Right ventricle myocardium superior (tissue), 1 donor: ENCODE data around the gene HEATR5A. TPM values are rescaled to one million over a fixed set of nuclear protein-coding genes. Genes with fewer than 3 reads are reported as not detected.
"Not testable (repeated sequence)": the region's sequence is repeated elsewhere in the genome, so short reads cannot be mapped to it uniquely, and the experiment has no call there.

ENCODE experiments used
- ATAC-seq: fragments of 200-7000 bp; cut with Tn5 transposase; one replicate; pipeline ENCODE4 v1.9.1; 2020; ENCODE audit warnings: mild to moderate bottlenecking; ENCODE audit not compliant: poor library complexity
- DNase-seq: peaks from one replicate; pipeline ENCODE4 v3.0.0-alpha.2; 2020
- intact Hi-C: fragments of 100-400 bp; cut with DNase I; formaldehyde crosslinking; loops from one replicate; pipeline ENCODE4 v1.11.2; 2022
- long read RNA-seq: library from polyadenylated mRNA; unstranded; transcript quantifications from one replicate; pipeline ENCODE4 v2.0.0, GENCODE V29; 2021
- total RNA-seq: library from RNA; stranded (reverse); fragmentation: NEBNext Ultra II Directional; extraction: Animal tissue kit (Norgen Biotek cat#: 25700); gene quantifications from one replicate; pipeline ENCODE4 v1.2.1, GENCODE V29; 2021
- donor health status: DM: no; HTN: yes; CAD: no; lungs with severe emphysema.

Gene HEATR5A
- 47.8 TPM for total RNA-seq
- long read RNA-seq, full-length matches to known transcripts = 2 of 28 reads
- long read RNA-seq, partial matches to known transcripts = 22 of 28 reads
- long read RNA-seq, other reads (novel, unspliced or antisense) = 4 of 28 reads

DNA sequence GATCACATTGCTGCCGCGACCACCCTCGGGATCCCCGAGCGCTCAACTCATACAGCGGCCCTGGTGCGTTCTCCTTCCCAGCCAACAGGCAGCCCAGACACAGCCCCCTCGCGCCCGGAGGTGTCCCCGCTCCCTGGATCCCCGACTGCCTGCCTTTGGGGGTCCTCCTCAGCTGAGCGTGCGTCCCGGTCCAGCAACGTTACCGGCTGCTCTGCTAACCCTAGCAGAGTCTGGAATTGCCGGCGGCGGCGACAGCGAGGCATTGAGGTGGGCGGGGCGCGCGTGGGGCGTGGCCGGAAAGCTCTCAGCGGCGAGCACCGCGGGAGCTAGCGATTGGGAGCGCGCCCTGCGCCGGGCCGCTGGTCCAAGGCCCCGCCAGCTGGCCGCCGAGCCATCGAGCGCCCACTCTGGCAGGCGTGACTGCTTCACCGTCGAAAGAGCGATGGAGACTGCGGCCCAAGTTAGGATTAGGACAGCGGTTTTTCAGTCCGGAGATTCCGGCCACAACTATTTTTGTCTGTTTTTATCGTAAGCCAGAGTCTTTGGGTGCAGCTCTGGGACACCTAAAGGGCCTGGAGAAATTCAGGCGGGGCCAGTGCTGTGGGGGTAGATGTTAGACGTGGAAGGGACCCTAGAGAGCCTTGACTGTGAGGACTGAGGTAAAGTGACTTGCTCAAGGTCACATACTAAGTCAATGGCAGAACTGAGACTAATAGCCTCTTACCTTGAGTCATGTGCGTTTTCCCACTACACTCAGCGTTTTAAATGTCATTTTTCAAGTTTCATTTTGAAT lies at the start of gene HEATR5A:
Gene HEATR5A, minus strand, starts transcription at position 232 of the 793 bp plus-strand sequence. CDS start 17,575 bp downstream, outside the sequence.
- ATAC-seq (peak; percentile 99), DNase-seq (peak; percentile 98)
- intact Hi-C loops = no loop called here

DNA sequence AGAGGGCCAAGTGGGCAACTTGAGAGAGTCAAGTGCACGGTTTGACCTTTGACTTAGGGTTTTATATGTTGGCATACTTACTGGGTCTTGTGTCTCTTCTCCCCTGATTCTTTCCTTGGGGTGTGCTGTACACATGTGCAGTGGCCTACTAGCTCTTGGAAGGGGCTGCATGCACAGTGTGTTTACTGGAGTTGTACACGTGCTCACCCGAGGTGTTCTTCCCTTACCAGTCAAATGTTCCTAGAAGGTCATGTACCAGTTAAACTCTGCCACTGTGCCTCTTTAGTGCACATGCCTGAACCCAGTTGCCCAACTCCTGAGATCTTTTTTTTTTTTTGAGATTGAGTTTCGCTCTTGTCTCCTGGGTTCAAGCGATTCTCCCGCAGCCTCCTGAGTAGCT lies 46.2 kb upstream of the HEATR5A start:
- DNase-seq = no peak
- intact Hi-C loops = no loop called here
- ATAC-seq = no peak

DNA sequence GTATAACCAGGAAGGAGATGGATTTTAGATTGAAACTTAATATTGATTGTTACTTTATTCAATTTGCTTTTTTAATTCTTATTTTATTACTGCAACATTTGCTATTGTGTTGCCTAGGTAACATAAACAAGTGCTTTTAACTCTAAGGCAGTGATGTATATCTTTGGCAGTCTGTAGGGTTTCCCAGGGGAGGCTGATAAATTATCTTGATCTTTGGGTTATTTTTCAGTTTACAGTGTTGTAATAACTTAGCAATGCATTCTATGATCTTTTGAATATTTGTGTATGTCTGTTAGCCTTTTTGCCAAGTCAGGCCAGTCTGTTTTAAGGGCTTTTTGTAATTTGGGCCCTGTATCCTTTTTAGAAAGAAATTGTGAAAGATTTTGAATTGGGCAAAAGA lies 44.8 kb upstream of the HEATR5A start:
- intact Hi-C loops = no loop called here
- no peak for DNase-seq
- ATAC-seq = no peak

DNA sequence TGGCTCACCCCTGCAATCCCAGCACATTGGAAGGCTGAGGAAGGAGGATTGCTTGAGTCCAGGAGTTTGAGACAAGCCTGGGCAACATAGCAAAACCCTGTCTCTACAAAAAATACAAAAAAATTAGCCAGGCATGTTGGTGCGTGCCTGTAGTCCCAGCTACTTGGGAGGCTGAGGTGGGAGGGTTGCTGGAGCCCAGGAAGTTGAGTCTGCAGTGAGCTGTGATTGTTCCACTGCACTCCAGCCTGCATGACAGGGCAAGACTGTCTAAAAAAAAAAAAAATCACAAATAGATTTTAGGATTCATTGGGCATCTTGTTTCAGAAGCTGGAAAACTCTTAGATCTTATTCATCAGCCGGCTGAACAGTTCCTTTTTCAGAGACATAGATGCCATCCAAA lies 42.1 kb upstream of the HEATR5A start:
- intact Hi-C loops, DNase-seq, ATAC-seq: not testable (repeated sequence)

DNA sequence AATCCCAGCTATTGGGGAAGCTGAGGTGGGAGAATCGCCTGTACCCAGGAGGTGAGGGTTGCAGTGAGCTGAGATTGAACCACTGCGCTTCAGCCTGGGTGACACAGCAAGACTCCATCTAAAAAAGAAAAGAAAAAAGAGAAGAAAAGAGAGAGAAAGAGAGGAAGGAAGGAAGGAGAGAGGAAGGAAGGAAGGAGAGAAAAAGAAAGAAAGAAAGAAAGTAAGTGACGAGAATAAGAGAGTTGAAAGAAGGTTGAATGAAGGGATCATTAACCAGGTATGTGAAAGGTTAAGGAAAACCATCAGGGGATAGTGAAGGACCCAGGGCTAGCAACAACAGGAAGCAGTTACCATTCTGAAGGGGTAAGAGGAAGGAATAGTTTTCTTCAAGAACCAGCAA lies 41.2 kb upstream of the HEATR5A start:
- DNase-seq = no peak
- intact Hi-C loops = no loop called here

DNA sequence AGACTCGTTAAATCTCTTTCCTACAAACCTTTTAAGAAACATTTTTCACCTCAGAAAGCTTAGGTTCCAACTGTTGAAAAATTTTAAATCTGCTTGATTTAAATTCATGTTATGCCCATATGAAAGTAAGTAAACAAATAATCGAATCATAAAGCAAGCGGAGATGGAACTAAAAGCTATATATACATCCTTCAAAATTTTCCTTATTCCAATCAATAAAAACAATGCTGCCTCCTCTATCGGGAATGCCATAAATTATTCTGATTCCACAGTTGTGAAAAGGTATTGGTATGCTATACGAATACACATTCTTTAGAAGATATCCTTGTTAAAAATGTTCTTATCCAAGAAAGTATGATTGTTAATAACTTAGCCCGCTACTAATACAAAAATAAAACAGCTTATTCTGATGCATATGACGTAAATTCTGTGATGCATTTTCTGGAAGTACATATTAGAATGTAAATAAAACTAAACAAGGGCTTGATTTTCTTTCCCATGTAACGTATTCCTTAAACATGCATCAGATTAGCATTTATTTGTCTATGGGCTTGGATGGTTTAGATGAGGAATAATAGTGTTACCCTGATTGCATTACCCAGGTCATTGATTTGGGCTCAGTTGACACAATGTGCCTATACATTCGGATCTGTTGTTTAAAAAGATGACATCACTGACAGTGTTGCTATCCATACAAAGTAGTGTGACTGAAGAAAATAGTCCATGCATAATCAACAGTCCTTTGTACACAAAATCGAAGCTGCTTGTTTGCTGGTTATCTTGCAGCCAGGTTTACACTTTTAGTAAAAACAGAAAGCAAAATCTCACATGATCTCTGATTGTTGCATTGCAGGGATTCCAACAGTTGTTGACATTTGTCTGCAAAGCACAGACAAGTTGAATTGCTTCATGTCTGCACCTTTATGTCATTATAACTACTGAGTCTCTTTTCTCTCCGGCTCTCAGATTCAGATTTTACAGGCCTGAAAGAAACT lies 37.6 kb upstream of the HEATR5A start:
- no peak for ATAC-seq
- intact Hi-C loops = no loop called here
- no peak for DNase-seq

More for the DNA sequence above, 41.2 kb upstream of the HEATR5A start:
- ATAC-seq = no peak

DNA sequence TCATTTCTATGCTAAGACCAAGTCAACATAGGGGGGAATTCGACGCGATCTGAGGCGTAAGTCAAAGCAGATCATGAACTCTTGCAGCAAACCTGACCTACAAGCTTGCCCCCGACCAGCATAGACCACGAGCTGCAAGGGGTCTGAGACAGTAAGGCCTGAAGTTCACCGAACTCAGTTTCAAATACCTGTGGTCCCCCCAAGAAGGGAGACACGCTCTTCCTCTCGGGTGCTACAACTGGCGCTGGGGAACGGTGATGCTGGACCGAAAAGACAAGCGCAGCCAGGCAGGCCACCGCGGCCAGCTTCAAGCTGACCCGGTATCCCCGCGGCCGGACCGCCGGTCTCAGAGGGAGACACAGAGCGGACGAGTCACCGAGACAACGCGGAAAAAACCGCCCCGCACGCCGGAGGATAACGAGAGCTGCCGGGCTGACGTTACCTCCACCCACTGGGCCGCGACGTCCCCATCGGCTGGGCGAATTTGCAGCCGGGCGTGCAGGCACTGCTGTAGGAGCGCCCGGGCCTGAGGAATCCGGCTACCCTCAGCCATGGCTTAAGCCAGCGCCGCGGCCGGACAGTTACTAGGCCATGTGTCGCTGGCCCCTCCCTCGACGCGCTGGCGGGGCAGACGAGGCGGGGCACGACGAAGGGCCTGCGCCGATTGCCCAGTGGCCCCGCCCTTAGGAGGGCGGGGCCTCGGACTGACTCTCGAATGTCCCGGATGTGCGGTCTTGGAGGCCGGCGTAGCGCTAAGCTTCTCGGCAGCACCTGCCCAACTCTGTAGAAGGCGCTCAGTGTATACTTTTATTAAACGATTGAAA lies 36.7 kb upstream of the HEATR5A start, which contains the start of gene DTD2:
Gene DTD2, minus strand, starts transcription at position 666 of the 824 bp plus-strand sequence. Its CDS starts 113 bp downstream, at position 553.
- ATAC-seq (peak; percentile 100), DNase-seq (peak; percentile 98)
- intact Hi-C loops = no loop called here

DNA sequence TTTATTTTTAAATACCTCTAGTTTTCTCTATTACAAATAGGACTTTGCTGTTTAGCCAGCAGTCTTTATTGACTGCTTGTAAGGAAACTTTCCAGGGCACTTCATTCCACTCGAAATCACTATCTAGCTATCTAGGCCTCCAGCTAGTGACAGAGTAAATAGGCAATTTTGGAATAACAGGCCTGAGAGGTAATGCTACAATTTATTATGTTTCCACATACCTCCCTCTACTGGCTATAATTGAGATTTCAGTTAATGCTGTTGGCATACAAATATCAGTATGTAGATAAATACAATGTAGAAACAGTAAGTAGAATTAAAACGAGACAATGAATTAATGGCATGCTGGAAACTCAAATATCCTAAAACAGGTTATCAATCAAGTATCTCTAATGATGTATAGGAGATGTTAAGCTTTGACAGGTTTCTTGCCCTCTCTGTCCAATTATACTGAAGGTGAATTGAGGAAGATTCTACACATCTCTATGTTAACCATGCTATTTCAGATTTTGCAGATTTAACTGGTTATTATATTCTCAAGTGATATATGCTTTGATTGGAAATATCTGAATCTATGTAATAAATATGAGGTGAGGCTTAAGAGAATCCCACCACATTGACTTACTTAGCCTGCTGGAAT lies 29.7 kb upstream of the HEATR5A start:
- peak; percentile 55 for ATAC-seq
- intact Hi-C loops = no loop called here
- DNase-seq = no peak

DNA sequence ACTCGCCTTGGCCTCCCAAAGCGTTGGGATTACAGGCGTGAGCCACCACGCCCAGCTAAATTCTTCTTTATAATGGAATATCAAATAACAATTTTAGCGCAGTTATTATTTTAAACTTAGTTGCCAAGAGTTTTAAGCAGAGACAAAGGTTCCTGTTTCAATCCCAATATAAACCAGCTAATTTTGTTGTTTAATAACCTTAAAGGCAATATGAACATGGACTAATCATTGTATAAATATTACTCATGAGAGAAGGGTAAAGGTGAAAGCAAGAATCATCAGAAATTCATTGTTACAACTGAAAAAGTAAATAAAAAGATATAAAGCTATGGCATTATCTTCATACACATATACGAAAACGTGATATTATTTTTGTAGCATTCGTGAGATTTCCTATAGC lies 28.8 kb upstream of the HEATR5A start:
- no peak for DNase-seq
- no peak for ATAC-seq
- intact Hi-C loops = no loop called here

DNA sequence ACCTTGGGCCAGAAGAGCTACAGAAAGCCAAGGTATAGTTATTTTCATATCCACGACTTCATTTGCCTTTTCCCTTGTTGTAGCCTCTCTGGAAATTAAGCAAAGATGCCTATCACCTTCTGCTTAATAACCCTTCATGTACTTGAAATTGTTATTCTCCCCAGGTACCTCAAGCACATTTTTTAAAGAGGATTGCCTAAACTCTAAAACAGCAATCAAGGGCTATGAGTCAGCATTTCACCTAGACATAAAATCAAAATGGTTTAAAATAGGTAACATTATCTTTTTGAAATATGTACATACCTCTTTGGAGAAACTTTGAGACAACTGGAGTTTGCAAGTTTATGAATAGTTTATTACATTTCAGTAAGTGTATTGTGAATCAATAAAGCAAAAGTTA lies 25.4 kb upstream of the HEATR5A start:
- ATAC-seq (no peak), DNase-seq (no peak)
- intact Hi-C loops = no loop called here

DNA sequence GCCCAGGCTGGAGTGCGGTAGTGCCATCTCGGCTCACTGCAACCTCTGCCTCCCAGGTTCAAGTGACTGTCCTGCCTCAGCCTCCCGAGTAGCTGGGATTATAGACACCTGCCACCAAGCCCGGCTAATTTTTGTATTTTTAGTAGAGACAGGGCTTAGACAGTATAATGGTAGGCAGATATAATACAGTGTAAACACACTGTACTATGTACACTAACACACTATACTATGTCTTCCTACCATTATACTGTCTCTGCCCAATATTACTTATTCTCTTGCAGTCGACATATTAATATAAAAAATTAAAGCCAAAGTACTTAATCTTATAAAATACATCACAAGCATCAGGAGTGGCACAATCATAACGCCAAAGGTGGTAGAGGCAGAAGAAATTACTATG lies 21.9 kb upstream of the HEATR5A start:
- no peak for DNase-seq
- intact Hi-C loops = no loop called here
- no peak for ATAC-seq

DNA sequence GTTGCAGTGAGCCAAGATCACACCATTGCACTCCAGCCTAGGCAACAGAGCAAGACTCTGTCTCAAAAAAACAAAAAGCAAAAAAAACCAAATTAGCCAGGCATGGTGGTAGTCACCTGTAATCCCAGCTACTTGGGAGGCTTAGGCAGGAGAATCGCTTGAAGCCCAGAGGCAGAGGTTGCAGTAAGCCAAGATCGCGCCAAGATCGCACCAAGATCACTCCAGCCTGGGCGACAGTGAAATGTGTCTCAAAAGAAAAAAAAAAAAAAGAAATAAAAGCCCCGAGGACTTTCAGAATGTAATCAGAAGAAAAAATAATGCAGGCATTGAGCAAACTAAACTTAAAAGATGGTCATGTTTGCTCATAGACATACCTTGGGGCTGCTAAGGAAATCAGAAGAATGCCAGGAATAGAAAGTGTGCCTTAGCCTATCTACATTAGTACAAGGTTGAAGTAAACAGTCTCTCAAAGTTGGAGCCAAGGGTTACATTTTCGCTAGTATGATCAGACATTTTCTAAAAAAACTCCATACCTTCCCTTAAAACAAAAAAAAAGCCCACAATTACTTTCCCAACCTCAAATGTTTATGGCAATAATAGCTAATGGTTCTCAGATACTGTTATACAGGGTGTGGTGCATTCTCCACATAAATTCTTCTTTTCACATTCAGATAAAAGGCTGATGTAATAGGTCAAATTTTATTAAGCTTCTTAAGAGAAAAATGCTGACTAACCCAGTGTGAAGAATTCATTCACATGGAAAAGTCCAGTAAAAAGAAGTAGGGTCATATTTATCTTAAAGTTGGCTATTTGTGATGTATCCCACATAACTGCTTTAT lies 21.1 kb upstream of the HEATR5A start:
- ATAC-seq = peak; percentile 59
- DNase-seq = no peak
- intact Hi-C loops = no loop called here

DNA sequence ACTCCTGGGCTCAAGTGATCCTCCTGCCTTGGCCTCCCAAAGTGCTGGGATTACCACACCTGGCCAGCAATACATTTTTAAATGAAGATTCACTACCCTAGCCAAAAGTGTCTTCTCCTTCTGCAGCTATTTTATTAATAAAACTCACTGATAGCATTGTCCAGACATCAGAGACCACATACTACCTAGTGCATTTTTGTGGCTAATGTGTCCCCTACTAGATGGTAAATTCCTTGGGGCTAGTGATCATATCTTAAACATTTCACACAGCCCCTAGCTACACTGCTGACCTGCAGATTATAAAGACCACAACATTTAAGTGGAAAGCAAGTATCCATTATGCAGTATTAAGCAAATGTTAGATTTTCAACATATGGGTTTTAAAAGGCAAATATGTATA lies 19.9 kb upstream of the HEATR5A start:
- DNase-seq (no peak), ATAC-seq (no peak)
- intact Hi-C loops = no loop called here

DNA sequence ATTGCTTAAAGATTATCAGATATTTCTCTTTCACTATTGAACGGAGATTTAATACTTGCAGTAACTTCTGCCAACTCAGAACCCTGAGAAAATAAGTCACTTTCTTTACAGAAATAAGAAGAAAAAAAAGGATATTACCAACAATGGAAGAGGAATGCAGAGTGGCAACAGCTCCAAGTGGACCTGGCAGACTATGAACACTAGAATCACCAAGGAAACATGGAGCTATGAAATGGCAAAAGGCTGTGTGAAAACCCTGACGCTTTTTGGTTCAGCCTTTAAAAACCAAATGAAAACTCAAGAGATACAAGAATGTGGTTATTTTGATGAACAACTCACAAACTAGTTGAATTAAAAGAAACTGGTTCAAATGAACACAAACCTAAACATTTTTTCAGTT lies 19.2 kb upstream of the HEATR5A start:
- DNase-seq (no peak), ATAC-seq (no peak)
- intact Hi-C loops = no loop called here

DNA sequence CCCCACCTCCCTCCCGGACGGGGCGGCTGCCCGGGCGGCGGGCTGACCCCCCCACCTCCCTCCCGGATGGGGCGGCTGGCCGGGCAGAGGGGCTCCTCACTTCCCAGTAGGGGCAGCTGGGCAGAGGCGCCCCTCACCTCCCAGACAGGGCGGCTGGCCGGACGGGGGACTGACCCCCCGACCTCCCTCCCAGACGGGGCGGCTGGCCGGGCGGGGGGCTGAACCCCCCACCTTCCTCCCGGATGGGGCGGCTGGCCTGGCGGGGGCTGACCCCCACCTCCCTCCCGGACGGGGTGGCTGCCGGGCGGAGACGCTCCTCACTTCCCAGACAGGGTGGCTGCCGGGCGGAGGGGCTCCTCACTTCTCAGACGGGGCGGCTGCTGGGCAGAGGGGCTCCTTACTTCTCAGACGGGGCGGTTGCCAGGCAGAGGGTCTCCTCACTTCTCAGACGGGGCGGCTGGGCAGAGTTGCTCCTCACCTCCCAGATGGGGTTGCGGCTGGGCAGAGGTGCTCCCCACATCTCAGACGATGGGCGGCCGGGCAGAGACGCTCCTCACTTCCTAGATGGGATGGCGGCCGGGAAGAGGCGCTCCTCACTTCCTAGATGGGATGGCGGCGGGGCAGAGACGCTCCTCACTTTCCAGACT lies 16.8 kb upstream of the HEATR5A start:
- ATAC-seq, DNase-seq, intact Hi-C loops: not testable (repeated sequence)

DNA sequence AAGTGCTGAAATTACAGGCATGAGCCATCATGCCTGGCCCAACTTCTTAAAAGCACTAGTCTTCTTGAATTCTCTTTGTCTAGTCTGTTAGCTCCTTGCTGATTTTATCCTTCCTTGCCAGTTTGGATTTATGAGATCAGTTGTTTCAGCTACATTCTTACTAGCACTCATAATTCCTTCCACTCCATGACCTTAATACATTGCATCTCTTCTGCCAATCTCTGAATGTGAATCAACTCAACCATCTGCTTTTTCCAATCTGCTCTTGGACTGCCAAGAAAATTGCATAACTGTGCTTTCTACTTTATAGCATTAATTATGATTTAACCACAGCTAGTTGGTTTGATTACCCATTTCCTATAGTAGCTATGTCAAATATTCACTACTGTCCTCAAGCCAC lies 14.9 kb upstream of the HEATR5A start:
- intact Hi-C loops = no loop called here
- DNase-seq (no peak), ATAC-seq (peak; percentile 82)
